ENCODE measurements around the gene ITGA1.

Gene ITGA1

GRCh38 chr5:52990528-52990925, 202.8 kb downstream of the ITGA1 start:
- DNase-seq (ENCODE audit: low read depth in 3 of 3, low spot score in 1 of 3), result no peak

GRCh38 chr5:52993367-52993766, 205.7 kb downstream of the ITGA1 start:
- no peak for DNase-seq (ENCODE audit: low read depth in 3 of 3, low spot score in 1 of 3)

GRCh38 chr5:52994266-52994665, 206.6 kb downstream of the ITGA1 start:
- no peak for DNase-seq (ENCODE audit: low read depth in 3 of 3, low spot score in 1 of 3)

- no peak for DNase-seq (ENCODE audit: low read depth in 3 of 3, low spot score in 1 of 3)
Observed at GRCh38 chr5:52995095-52995494, 207.4 kb downstream of the ITGA1 start.

- no peak for DNase-seq (ENCODE audit: low read depth in 3 of 3, low spot score in 1 of 3)
Observed at GRCh38 chr5:52995914-52996313, 208.2 kb downstream of the ITGA1 start.

- no peak for DNase-seq (ENCODE audit: low read depth in 3 of 3, low spot score in 1 of 3)
Observed at GRCh38 chr5:52996979-52997378, 209.3 kb downstream of the ITGA1 start.

GRCh38 chr5:52997424-52997823, 209.7 kb downstream of the ITGA1 start:
- no peak for DNase-seq (ENCODE audit: low read depth in 3 of 3, low spot score in 1 of 3)

- DNase-seq (ENCODE audit: low read depth in 3 of 3, low spot score in 1 of 3), result no peak
Observed at GRCh38 chr5:52998552-52999313, 211.0 kb downstream of the ITGA1 start.

GRCh38 chr5:52999344-52999949, 211.7 kb downstream of the ITGA1 start:
- no peak for DNase-seq (ENCODE audit: low read depth in 3 of 3, low spot score in 1 of 3)

- no peak for DNase-seq (ENCODE audit: low read depth in 3 of 3, low spot score in 1 of 3)
Observed at GRCh38 chr5:53001541-53001940, 213.8 kb downstream of the ITGA1 start.

GRCh38 chr5:53002491-53002890, 214.8 kb downstream of the ITGA1 start:
- no peak for DNase-seq (ENCODE audit: low read depth in 3 of 3, low spot score in 1 of 3)

- no peak for DNase-seq (ENCODE audit: low read depth in 3 of 3, low spot score in 1 of 3)
Observed at GRCh38 chr5:53003144-53003543, 215.4 kb downstream of the ITGA1 start.

- no peak for DNase-seq (ENCODE audit: low read depth in 3 of 3, low spot score in 1 of 3)
Observed at GRCh38 chr5:53006911-53007890, 219.5 kb downstream of the ITGA1 start.

- no peak for DNase-seq (ENCODE audit: low read depth in 3 of 3, low spot score in 1 of 3)
Observed at GRCh38 chr5:53008751-53009150, 221.0 kb downstream of the ITGA1 start.
